Measurements from ENCODE around the gene P2RY4. TPM values are rescaled to one million over a fixed set of nuclear protein-coding genes. Genes with fewer than 3 reads are reported as not detected.

The P2RY4 gene
- total RNA-seq, 2 donors from 2014 or later = 0.20 to 0.35 TPM

GRCh38 chrX:70264784-70265183 is 4.8 kb upstream of the P2RY4 start:
- no peak overlapping the region for H3K9ac ChIP-seq (ENCODE audit: low read depth in 2 of 2, low read length in 2 of 2)
- intact Hi-C loops (cut with DNase I) = loop anchor here (5.0 kb wide), 1 partner anchor 67 kb away; no protein-coding TSS in a partner anchor
- H3K4me3 ChIP-seq = no peak overlapping the region
- no peaks in the 10 kb centered on the region for H3K27me3 ChIP-seq
- H3K27ac ChIP-seq = no peak overlapping the region
- TF ChIP-seq CTCF (IDR thresholded peaks at IDR 0.05) = no peak
- H3K9me3 ChIP-seq = no peaks in the 10 kb centered on the region
- no peaks in the 10 kb centered on the region for H3K36me3 ChIP-seq
- H3K4me1 ChIP-seq = no peaks in the 10 kb centered on the region
- DNase-seq = no peak

GRCh38 chrX:70262952-70263567 is 3.1 kb upstream of the P2RY4 start:
- Histone ChIP-seq H3K4me3 (no peak overlapping the region), H3K4me1 (no peaks in the 10 kb centered on the region), H3K9ac (ENCODE audit: low read depth in 2 of 2, low read length in 2 of 2) (no peak overlapping the region), H3K27ac (no peak overlapping the region), H3K9me3 (no peaks in the 10 kb centered on the region), H3K36me3 (no peaks in the 10 kb centered on the region), H3K27me3 (no peaks in the 10 kb centered on the region)
- intact Hi-C loops (cut with DNase I) = loop anchor here (5.0 kb wide), 1 partner anchor 66 kb away; no protein-coding TSS in a partner anchor
- peak; percentile 56 for DNase-seq
- TF ChIP-seq CTCF (IDR thresholded peaks at IDR 0.05) = peak; percentile 35

GRCh38 chrX:70257423-70258288 is 2.3 kb downstream of the P2RY4 start:
- no peak for DNase-seq
- no peak overlapping the region for H3K9ac ChIP-seq (ENCODE audit: low read depth in 2 of 2, low read length in 2 of 2)
- H3K4me3 ChIP-seq = no peak overlapping the region
- H3K36me3 ChIP-seq = no peaks in the 10 kb centered on the region
- intact Hi-C loops (cut with DNase I) = no loop called here
- TF ChIP-seq CTCF (IDR thresholded peaks at IDR 0.05) = no peak
- no peaks in the 10 kb centered on the region for H3K9me3 ChIP-seq
- H3K4me1 ChIP-seq = no peaks in the 10 kb centered on the region
- H3K27me3 ChIP-seq = no peaks in the 10 kb centered on the region
- no peak overlapping the region for H3K27ac ChIP-seq

- no peaks in the 10 kb centered on the region for H3K9me3 ChIP-seq
- H3K36me3 ChIP-seq = no peaks in the 10 kb centered on the region
- TF ChIP-seq CTCF (IDR thresholded peaks at IDR 0.05) = no peak
- no peak for DNase-seq
- no peak overlapping the region for H3K27ac ChIP-seq
- H3K4me3 ChIP-seq = no peak overlapping the region
- H3K9ac ChIP-seq (ENCODE audit: low read depth in 2 of 2, low read length in 2 of 2) = no peak overlapping the region
- H3K4me1 ChIP-seq = no peaks in the 10 kb centered on the region
- no peaks in the 10 kb centered on the region for H3K27me3 ChIP-seq
- intact Hi-C loops (cut with DNase I) = no loop called here
Observed at GRCh38 chrX:70255452-70255851, 4.6 kb downstream of the P2RY4 start.

- intact Hi-C loops (cut with DNase I) = no loop called here
- H3K27ac ChIP-seq = no peak overlapping the region
Observed at GRCh38 chrX:70254909-70255308, 5.1 kb downstream of the P2RY4 start.

More at GRCh38 chrX:70254909-70255308, 5.1 kb downstream of the P2RY4 start:
- Histone ChIP-seq H3K27me3 (no peaks in the 10 kb centered on the region), H3K9ac (ENCODE audit: low read depth in 2 of 2, low read length in 2 of 2) (no peak overlapping the region), H3K9me3 (no peaks in the 10 kb centered on the region), H3K36me3 (no peaks in the 10 kb centered on the region), H3K4me1 (no peaks in the 10 kb centered on the region), H3K4me3 (no peak overlapping the region)
- TF ChIP-seq CTCF (IDR thresholded peaks at IDR 0.05) = no peak
- no peak for DNase-seq
